ENCODE results near the gene SETBP1. TPM values are rescaled to one million over a fixed set of nuclear protein-coding genes. Genes with fewer than 3 reads are reported as not detected.
A peak's percentile ranks its signal among the peaks of the same experiment; 100 is the strongest.

The SETBP1 gene
- total and polyA plus RNA-seq, 4 donors = 1.3 to 85.0 (median 24.1) TPM

GRCh38 chr18:44651478-44651877 is 29.2 kb upstream of the SETBP1 start:
- H3K4me3 ChIP-seq (ENCODE audit: low read length in 2 of 2) = no peak overlapping the region
- peaks cover 0 to 4% of the 10 kb centered on the region in 2 donors for H3K4me1 ChIP-seq (ENCODE audit: control insufficient read depth in 1 of 2, insufficient read depth in 2 of 2, low read length in 2 of 2)
- DNase-seq (no peak), ATAC-seq (ENCODE audit: low FRiP score) (peak; percentile 64)
- no peaks in the 10 kb centered on the region for H3K27me3 ChIP-seq (ENCODE audit: control insufficient read depth in 1 of 2, insufficient read depth in 2 of 2, low read length in 1 of 2)
- intact Hi-C loops (cut with DNase I) = no loop called here
- no peaks in the 10 kb centered on the region for H3K9me3 ChIP-seq (ENCODE audit: control insufficient read depth, low read length)
- WGBS, 2 donors = 3% methylated on average over 6 of the region's 6 CpGs
- no peak overlapping the region for H3K27ac ChIP-seq (ENCODE audit: low read depth in 1 of 2, low read length in 2 of 2)
- H3K36me3 ChIP-seq (ENCODE audit: control insufficient read depth in 1 of 2, insufficient read depth in 2 of 2, low read length in 1 of 2) = no peaks in the 10 kb centered on the region

DNA sequence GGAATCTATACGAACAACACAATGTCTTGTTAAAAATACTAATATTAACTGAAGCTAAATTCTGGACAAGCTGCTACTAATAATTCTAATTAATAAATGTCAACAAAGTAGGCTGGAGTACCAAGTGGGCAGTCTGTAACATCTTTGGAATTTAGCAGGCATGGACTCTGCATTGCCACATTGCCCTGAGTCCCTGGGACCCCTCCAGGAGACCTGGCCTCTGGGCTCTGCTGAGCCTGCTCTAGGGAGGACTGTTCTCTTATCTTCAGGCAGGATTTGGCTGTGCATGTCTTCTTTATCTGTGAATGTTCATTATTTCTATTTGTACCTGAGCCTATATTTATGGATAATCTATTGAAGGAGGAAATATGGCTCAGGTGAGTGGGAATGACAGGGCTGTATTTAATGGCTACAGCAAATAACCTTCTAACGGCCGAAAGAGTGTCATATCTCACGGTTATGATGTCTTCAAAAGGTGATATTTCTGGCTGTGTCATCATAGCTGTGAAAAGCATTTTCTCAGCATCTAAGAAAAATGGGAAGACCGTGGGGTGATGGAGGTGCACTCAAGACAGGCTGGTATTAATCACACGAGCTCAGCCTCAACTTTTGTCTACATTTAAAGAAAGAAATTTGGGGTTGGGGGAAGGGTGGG is 28.6 kb upstream of the SETBP1 start:
- H3K27me3 ChIP-seq (ENCODE audit: control insufficient read depth in 1 of 2, insufficient read depth in 2 of 2, low read length in 1 of 2) = no peaks in the 10 kb centered on the region
- 89 to 93% methylated on average over 6 of the region's 6 CpGs for WGBS, 2 donors
- no peaks in the 10 kb centered on the region for H3K9me3 ChIP-seq (ENCODE audit: control insufficient read depth, low read length)
- DNase-seq (no peak), ATAC-seq (ENCODE audit: low FRiP score) (no peak)
- intact Hi-C loops (cut with DNase I) = no loop called here
- H3K27ac ChIP-seq (ENCODE audit: low read depth in 1 of 2, low read length in 2 of 2) = no peak overlapping the region
- peaks cover 0 to 4% of the 10 kb centered on the region in 2 donors for H3K4me1 ChIP-seq (ENCODE audit: control insufficient read depth in 1 of 2, insufficient read depth in 2 of 2, low read length in 2 of 2)
- no peak overlapping the region for H3K4me3 ChIP-seq (ENCODE audit: low read length in 2 of 2)
- no peaks in the 10 kb centered on the region for H3K36me3 ChIP-seq (ENCODE audit: control insufficient read depth in 1 of 2, insufficient read depth in 2 of 2, low read length in 1 of 2)

DNA sequence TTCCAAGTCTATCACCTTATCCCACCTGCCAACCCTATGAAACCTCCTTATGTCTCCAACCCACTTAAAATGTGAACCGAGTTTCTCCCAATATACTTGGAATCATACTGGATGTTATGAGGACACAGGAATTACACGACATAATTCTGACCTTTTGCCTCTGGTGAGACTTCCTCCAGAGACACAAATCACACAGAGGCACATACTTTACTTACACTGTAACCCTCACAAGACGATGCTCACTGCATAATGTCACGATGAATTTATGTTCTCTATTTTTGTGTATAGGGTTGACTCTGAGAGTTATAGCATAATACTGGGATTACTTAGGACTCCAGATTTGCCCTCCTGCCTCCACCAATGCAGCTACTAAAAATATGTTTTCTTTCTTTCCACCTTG is 28.0 kb upstream of the SETBP1 start:
- Histone ChIP-seq H3K4me1 (ENCODE audit: control insufficient read depth in 1 of 2, insufficient read depth in 2 of 2, low read length in 2 of 2) (peaks cover 0 to 4% of the 10 kb centered on the region in 2 donors), H3K27me3 (ENCODE audit: control insufficient read depth in 1 of 2, insufficient read depth in 2 of 2, low read length in 1 of 2) (no peaks in the 10 kb centered on the region), H3K9me3 (ENCODE audit: control insufficient read depth, low read length) (no peaks in the 10 kb centered on the region), H3K4me3 (ENCODE audit: low read length in 2 of 2) (no peak overlapping the region), H3K36me3 (ENCODE audit: control insufficient read depth in 1 of 2, insufficient read depth in 2 of 2, low read length in 1 of 2) (no peaks in the 10 kb centered on the region), H3K27ac (ENCODE audit: low read depth in 1 of 2, low read length in 2 of 2) (no peak overlapping the region)
- intact Hi-C loops (cut with DNase I) = no loop called here
- 81 to 91% methylated on average over 4 of the region's 4 CpGs for WGBS, 2 donors
- ATAC-seq (ENCODE audit: low FRiP score) (no peak), DNase-seq (no peak)

GRCh38 chr18:44654573-44654972 is 26.1 kb upstream of the SETBP1 start:
- ATAC-seq (ENCODE audit: low FRiP score) (no peak), DNase-seq (no peak)
- peaks cover 0 to 4% of the 10 kb centered on the region in 2 donors for H3K4me1 ChIP-seq (ENCODE audit: control insufficient read depth in 1 of 2, insufficient read depth in 2 of 2, low read length in 2 of 2)
- H3K27ac ChIP-seq (ENCODE audit: low read depth in 1 of 2, low read length in 2 of 2) = no peak overlapping the region
- H3K36me3 ChIP-seq (ENCODE audit: control insufficient read depth in 1 of 2, insufficient read depth in 2 of 2, low read length in 1 of 2) = no peaks in the 10 kb centered on the region
- WGBS, 2 donors = 2 to 4% methylated on average over 3 of the region's 3 CpGs
- no peaks in the 10 kb centered on the region for H3K27me3 ChIP-seq (ENCODE audit: control insufficient read depth in 1 of 2, insufficient read depth in 2 of 2, low read length in 1 of 2)
- no peak overlapping the region for H3K4me3 ChIP-seq (ENCODE audit: low read length in 2 of 2)
- no peaks in the 10 kb centered on the region for H3K9me3 ChIP-seq (ENCODE audit: control insufficient read depth, low read length)
- intact Hi-C loops (cut with DNase I) = no loop called here

- H3K9me3 ChIP-seq (ENCODE audit: control insufficient read depth, low read length) = no peaks in the 10 kb centered on the region
- H3K36me3 ChIP-seq (ENCODE audit: control insufficient read depth in 1 of 2, insufficient read depth in 2 of 2, low read length in 1 of 2) = no peaks in the 10 kb centered on the region
- H3K4me1 ChIP-seq (ENCODE audit: control insufficient read depth in 1 of 2, insufficient read depth in 2 of 2, low read length in 2 of 2) = peaks cover 0 to 4% of the 10 kb centered on the region in 2 donors
- DNase-seq (no peak), ATAC-seq (ENCODE audit: low FRiP score) (no peak)
- intact Hi-C loops (cut with DNase I) = no loop called here
- H3K27me3 ChIP-seq (ENCODE audit: control insufficient read depth in 1 of 2, insufficient read depth in 2 of 2, low read length in 1 of 2) = no peaks in the 10 kb centered on the region
- WGBS, 2 donors = 96 to 98% methylated on average over 2 of the region's 2 CpGs
- no peak overlapping the region for H3K27ac ChIP-seq (ENCODE audit: low read depth in 1 of 2, low read length in 2 of 2)
- H3K4me3 ChIP-seq (ENCODE audit: low read length in 2 of 2) = no peak overlapping the region
Measured at GRCh38 chr18:44655435-44655834, 25.3 kb upstream of the SETBP1 start.

DNA sequence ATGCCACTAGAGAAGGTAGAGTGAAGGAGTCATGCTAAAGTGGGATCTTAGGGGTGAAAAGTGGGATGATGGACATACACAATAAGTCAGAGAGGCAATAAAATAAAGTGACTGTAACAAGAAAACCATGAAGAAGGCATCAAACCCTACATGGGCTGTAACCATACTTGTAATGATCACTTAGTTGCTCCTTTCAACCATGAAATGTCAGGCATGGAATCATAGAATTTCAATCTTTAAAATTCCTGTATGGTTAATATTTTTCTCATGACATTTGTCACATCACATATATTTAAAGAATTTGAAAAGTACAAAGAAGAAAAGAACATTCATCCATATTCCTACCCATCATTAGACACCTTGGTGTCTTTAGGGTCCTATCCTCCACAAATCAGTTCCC is 20.9 kb upstream of the SETBP1 start:
- no peak for ATAC-seq (ENCODE audit: low FRiP score)
- Histone ChIP-seq H3K4me1 (ENCODE audit: control insufficient read depth in 1 of 2, insufficient read depth in 2 of 2, low read length in 2 of 2) (no peaks in the 10 kb centered on the region), H3K36me3 (ENCODE audit: control insufficient read depth in 1 of 2, insufficient read depth in 2 of 2, low read length in 1 of 2) (no peaks in the 10 kb centered on the region), H3K27ac (ENCODE audit: low read depth in 1 of 2, low read length in 2 of 2) (no peak overlapping the region), H3K27me3 (ENCODE audit: control insufficient read depth in 1 of 2, insufficient read depth in 2 of 2, low read length in 1 of 2) (no peaks in the 10 kb centered on the region), H3K4me3 (ENCODE audit: low read length in 2 of 2) (no peak overlapping the region), H3K9me3 (ENCODE audit: control insufficient read depth, low read length) (no peaks in the 10 kb centered on the region)
- intact Hi-C loops (cut with DNase I) = no loop called here
- no peak for DNase-seq

DNA sequence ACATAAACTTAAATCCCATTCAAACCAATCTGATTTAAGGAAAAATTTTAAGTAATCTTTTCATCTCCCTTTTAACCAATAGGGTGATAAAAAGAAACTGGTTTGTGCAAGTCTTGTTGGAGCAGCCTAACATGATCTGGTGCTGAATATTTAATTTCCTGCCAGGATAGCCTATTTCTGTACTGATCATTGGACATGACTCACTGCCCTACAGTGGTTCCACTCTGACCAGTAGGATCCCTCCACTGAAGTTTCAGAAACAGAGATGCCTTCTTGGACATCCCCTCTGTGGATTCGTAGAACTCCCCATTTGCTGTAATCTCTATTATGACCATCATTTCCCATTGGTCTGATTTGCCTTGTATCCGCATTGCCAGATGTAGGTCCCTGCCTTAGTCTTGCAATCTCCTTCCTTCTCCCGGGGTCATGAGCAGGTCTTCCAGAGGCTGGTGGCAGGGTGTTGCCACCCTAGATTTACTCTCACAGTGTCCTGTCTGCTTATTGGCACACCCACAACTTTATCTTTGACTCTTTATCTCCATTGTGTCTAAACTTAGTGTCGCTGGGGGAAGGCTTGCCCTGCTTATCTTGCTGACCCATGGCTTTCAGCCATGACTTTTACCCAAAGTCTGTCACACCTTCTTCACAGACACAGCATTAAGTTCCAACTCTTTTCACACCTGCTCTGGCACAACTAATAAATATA is 12.3 kb upstream of the SETBP1 start:
- ATAC-seq (ENCODE audit: low FRiP score) (no peak), DNase-seq (no peak)
- H3K4me3 ChIP-seq (ENCODE audit: low read length in 2 of 2) = no peak overlapping the region
- H3K9me3 ChIP-seq (ENCODE audit: control insufficient read depth, low read length) = no peaks in the 10 kb centered on the region
- H3K27ac ChIP-seq (ENCODE audit: low read depth in 1 of 2, low read length in 2 of 2) = no peak overlapping the region
- intact Hi-C loops (cut with DNase I) = no loop called here
- 84 to 90% methylated on average over 4 of the region's 4 CpGs for WGBS, 2 donors
- H3K36me3 ChIP-seq (ENCODE audit: control insufficient read depth in 1 of 2, insufficient read depth in 2 of 2, low read length in 1 of 2) = no peaks in the 10 kb centered on the region
- no peaks in the 10 kb centered on the region for H3K27me3 ChIP-seq (ENCODE audit: control insufficient read depth in 1 of 2, insufficient read depth in 2 of 2, low read length in 1 of 2)
- H3K4me1 ChIP-seq (ENCODE audit: control insufficient read depth in 1 of 2, insufficient read depth in 2 of 2, low read length in 2 of 2) = no peaks in the 10 kb centered on the region

GRCh38 chr18:44671914-44672313 is 8.8 kb upstream of the SETBP1 start:
- Histone ChIP-seq H3K36me3 (ENCODE audit: control insufficient read depth in 1 of 2, insufficient read depth in 2 of 2, low read length in 1 of 2) (no peaks in the 10 kb centered on the region), H3K4me3 (ENCODE audit: low read length in 2 of 2) (no peak overlapping the region), H3K4me1 (ENCODE audit: control insufficient read depth in 1 of 2, insufficient read depth in 2 of 2, low read length in 2 of 2) (no peaks in the 10 kb centered on the region), H3K27me3 (ENCODE audit: control insufficient read depth in 1 of 2, insufficient read depth in 2 of 2, low read length in 1 of 2) (no peaks in the 10 kb centered on the region), H3K9me3 (ENCODE audit: control insufficient read depth, low read length) (no peaks in the 10 kb centered on the region), H3K27ac (ENCODE audit: low read depth in 1 of 2, low read length in 2 of 2) (no peak overlapping the region)
- intact Hi-C loops (cut with DNase I) = loop anchor here in 1 of 2 donors (10.0 kb wide), 1 partner anchor 543 kb away; no protein-coding TSS in a partner anchor
- ATAC-seq (ENCODE audit: low FRiP score) (no peak), DNase-seq (no peak)
- 88 to 89% methylated on average over 2 of the region's 2 CpGs for WGBS, 2 donors

- Histone ChIP-seq H3K4me3 (ENCODE audit: low read length in 2 of 2) (no peak overlapping the region), H3K27ac (ENCODE audit: low read depth in 1 of 2, low read length in 2 of 2) (no peak overlapping the region), H3K36me3 (ENCODE audit: control insufficient read depth in 1 of 2, insufficient read depth in 2 of 2, low read length in 1 of 2) (no peaks in the 10 kb centered on the region), H3K9me3 (ENCODE audit: control insufficient read depth, low read length) (no peaks in the 10 kb centered on the region), H3K4me1 (ENCODE audit: control insufficient read depth in 1 of 2, insufficient read depth in 2 of 2, low read length in 2 of 2) (no peaks in the 10 kb centered on the region), H3K27me3 (ENCODE audit: control insufficient read depth in 1 of 2, insufficient read depth in 2 of 2, low read length in 1 of 2) (no peaks in the 10 kb centered on the region)
- DNase-seq (no peak), ATAC-seq (ENCODE audit: low FRiP score) (no peak)
- 84 to 87% methylated on average over 3 of the region's 3 CpGs for WGBS, 2 donors
- intact Hi-C loops (cut with DNase I) = loop anchor here in 1 of 2 donors (10.0 kb wide), 1 partner anchor 542 kb away; no protein-coding TSS in a partner anchor
Measured at GRCh38 chr18:44672506-44672905, 8.2 kb upstream of the SETBP1 start.
